GM12865 (cell line): ENCODE measurements around the gene GPR31.

Experiments
- DNase-seq: peaks from one replicate; pipeline ENCODE4 v3.0.0; 2010; ENCODE audit warnings: low read depth
- H3K4me3 ChIP-seq: 2 replicates; pipeline ENCODE4 v1.5.1; 2011; ENCODE audit warnings: mild to moderate bottlenecking, low read depth, low read length, control low read depth
- CTCF ChIP-seq: IDR thresholded peaks from 2 replicates; pipeline ENCODE4 v1.5.1; 2011; ENCODE audit warnings: low read length, control low read depth, low read depth, inconsistent platforms; ENCODE audit not compliant: insufficient read depth; ENCODE audit errors: missing control alignments

Gene GPR31

GRCh38 chr6:167150941-167151549 lies 6.7 kb downstream of the GPR31 start:
- no peak overlapping the region for H3K4me3 ChIP-seq
- peak; percentile 88 for DNase-seq
- TF ChIP-seq CTCF: no peak

- TF ChIP-seq CTCF: no peak
- DNase-seq: no peak
- no peak overlapping the region for H3K4me3 ChIP-seq
Observed at GRCh38 chr6:167148997-167149396, 8.8 kb downstream of the GPR31 start.

GRCh38 chr6:167148021-167148420 lies 9.8 kb downstream of the GPR31 start:
- TF ChIP-seq CTCF: no peak
- H3K4me3 ChIP-seq: no peak overlapping the region
- no peak for DNase-seq

GRCh38 chr6:167146977-167147376 lies 10.8 kb downstream of the GPR31 start:
- H3K4me3 ChIP-seq: no peak overlapping the region
- DNase-seq: no peak
- TF ChIP-seq CTCF: no peak

GRCh38 chr6:167146135-167146534 lies 11.6 kb downstream of the GPR31 start:
- no peak for TF ChIP-seq CTCF
- DNase-seq: peak; percentile 61
- H3K4me3 ChIP-seq: peak overlapping the region; percentile 11

GRCh38 chr6:167145461-167145860 lies 12.3 kb downstream of the GPR31 start:
- no peak for DNase-seq
- H3K4me3 ChIP-seq: no peak overlapping the region
- no peak for TF ChIP-seq CTCF

- no peak overlapping the region for H3K4me3 ChIP-seq
- DNase-seq: no peak
- TF ChIP-seq CTCF: no peak
Observed at GRCh38 chr6:167143041-167143440, 14.7 kb downstream of the GPR31 start.
